Mesangial cell (primary cell): Measurements from ENCODE around the gene TXNDC12. TPM values are rescaled to one million over a fixed set of nuclear protein-coding genes. Genes with fewer than 3 reads are reported as not detected.

Experiments used
- total RNA-seq: library from RNA; depleted of rRNA; stranded (reverse); fragments of >200 nt; gene quantifications from 2 replicates; pipeline ENCODE4 v1.2.3, GENCODE V29; 2015

Gene TXNDC12
- total RNA-seq = 45.1 and 65.2 TPM in 2 replicates

GRCh38 chr1:52055066-52055865 is at the start of gene TXNDC12:
Gene TXNDC12 (minus strand): TSS chr1:52055191. CDS start chr1:52055096, 95 bp downstream.

GRCh38 chr1:52056163-52056936 is 1.4 kb upstream of the TXNDC12 start, which contains the start of gene BTF3L4:
Gene BTF3L4 (plus strand): TSS chr1:52056295. CDS start chr1:52059848, 3,553 bp downstream.

GRCh38 chr1:52033190-52034049 is 21.6 kb downstream of the TXNDC12 start, which contains the start of gene KTI12:
Gene KTI12 (minus strand): TSS chr1:52033810. CDS start chr1:52033761, 49 bp downstream.

GRCh38 chr1:51990478-51990965 is 64.5 kb downstream of the TXNDC12 start, which contains the start of gene RAB3B:
Gene RAB3B (minus strand): TSS chr1:51990700. CDS start chr1:51977117, 13,583 bp downstream.

Other genes with a start within 250 kb of the TXNDC12 start
- 55.7 and 56.7 TPM in 2 replicates for gene NRDC, start 176.5 kb downstream of the TXNDC12 start, total RNA-seq
- gene RAB3B, start 64.5 kb downstream of the TXNDC12 start, total RNA-seq = 41.2 and 64.4 TPM in 2 replicates
- 18.5 and 20.7 TPM in 2 replicates for gene KTI12, start 21.4 kb downstream of the TXNDC12 start, total RNA-seq
- gene BTF3L4, start 1.1 kb upstream of the TXNDC12 start, total RNA-seq = 38.0 and 40.6 TPM in 2 replicates
- gene ZFYVE9, start 86.9 kb upstream of the TXNDC12 start, total RNA-seq = 10.1 and 10.8 TPM in 2 replicates